Thyroid gland (tissue), 4 donors: ENCODE measurements around the gene EMID1. TPM values are rescaled to one million over a fixed set of nuclear protein-coding genes. Genes with fewer than 3 reads are reported as not detected.

Experiments
- DNase-seq, 2 donors: peaks; one replicate each; pipeline ENCODE4 v3.0.0-alpha.2; 2019
- H3K27ac ChIP-seq, 3 donors: fragments of 200-600 bp; sonication (generic); 1 replicate in 2 of 3; 2 replicates in 1 of 3; pipeline ENCODE4 v1.5.1; 2016 to 2019; ENCODE audit warnings: mild to moderate bottlenecking in 1 of 3, moderate library complexity in 1 of 3
- H3K27me3 ChIP-seq: fragments of 200-600 bp; sonication (generic); one replicate; pipeline ENCODE4 v1.5.1; 2019
- H3K36me3 ChIP-seq, 2 donors: fragments of 200-600 bp; sonication (generic); one replicate each; pipeline ENCODE4 v1.5.1; 2016 to 2019
- H3K4me1 ChIP-seq, 2 donors: fragments of 200-600 bp; sonication (generic); one replicate each; pipeline ENCODE4 v1.5.1; 2017 to 2019
- H3K4me3 ChIP-seq, 3 donors: fragments of 200-600 bp; sonication (generic); replicated peaks in 1 of 3; 1 replicate in 2 of 3; 2 replicates in 1 of 3; pipeline ENCODE4 v1.5.1; 2016; ENCODE audit warnings: mild to moderate bottlenecking in 1 of 3
- H3K9me3 ChIP-seq: fragments of 200-600 bp; sonication (generic); one replicate; pipeline ENCODE4 v1.5.1; 2017
- POLR2A ChIP-seq, 2 donors: fragments of 450-650 bp; IDR thresholded peaks; one replicate each; pipeline ENCODE4 v1.6.1; 2017; ENCODE audit warnings: antibody characterized with exemption in 2 of 2, mild to moderate bottlenecking in 2 of 2, moderate library complexity in 1 of 2
- WGBS, 2 donors: methylation state at CpG; one replicate each; pipeline ENCODE4 v1.1.5; 2017; 5-methylcytosine and 5-hydroxymethylcytosine counted together
- intact Hi-C: fragments of 100-400 bp; cut with DNase I; formaldehyde crosslinking; loops from one replicate; pipeline ENCODE4 v1.15.1; 2023
- total RNA-seq, 4 donors: library from RNA; depleted of rRNA; stranded (reverse); fragments of >200 nt; gene quantifications; one replicate each; pipeline ENCODE4 v1.2.3, GENCODE V29; 2016
- TF ChIP-seq, protein P1 (sequence below), 6 experiments: fragments of 200-600 bp in 3 of 6; fragments of 450-650 bp in 3 of 6; sonication (generic) in 3 of 6; IDR thresholded peaks; one replicate each; pipeline ENCODE4 v1.5.1; 2016 to 2019; ENCODE audit warnings: antibody characterized with exemption in 6 of 6, mild to moderate bottlenecking in 2 of 6, inconsistent platforms in 1 of 6, moderate library complexity in 1 of 6

EMID1 gene
- total RNA-seq, 4 donors from 2014 or later: 14.0 to 55.9 (median 19.0) TPM

DNA sequence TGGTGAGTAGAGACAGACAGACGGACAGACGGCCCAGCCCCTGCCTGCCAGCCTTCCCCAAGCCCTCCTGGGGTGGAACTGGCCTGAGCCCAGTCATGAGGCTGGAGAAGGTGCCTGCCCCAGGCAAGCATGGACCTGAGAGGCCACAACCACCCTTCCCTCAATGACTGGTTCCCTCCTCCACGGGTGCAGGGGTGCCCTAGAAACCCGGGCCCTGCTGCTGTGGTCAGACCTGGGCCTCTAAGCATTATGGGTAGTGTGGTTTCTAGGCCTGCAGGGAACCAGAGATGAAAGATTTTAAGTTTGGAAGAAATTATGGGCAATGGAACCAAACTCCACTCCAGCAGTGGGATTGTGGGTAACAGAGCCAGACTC is 48.6 kb downstream of the EMID1 start:
- TF ChIP-seq, protein P1, sequence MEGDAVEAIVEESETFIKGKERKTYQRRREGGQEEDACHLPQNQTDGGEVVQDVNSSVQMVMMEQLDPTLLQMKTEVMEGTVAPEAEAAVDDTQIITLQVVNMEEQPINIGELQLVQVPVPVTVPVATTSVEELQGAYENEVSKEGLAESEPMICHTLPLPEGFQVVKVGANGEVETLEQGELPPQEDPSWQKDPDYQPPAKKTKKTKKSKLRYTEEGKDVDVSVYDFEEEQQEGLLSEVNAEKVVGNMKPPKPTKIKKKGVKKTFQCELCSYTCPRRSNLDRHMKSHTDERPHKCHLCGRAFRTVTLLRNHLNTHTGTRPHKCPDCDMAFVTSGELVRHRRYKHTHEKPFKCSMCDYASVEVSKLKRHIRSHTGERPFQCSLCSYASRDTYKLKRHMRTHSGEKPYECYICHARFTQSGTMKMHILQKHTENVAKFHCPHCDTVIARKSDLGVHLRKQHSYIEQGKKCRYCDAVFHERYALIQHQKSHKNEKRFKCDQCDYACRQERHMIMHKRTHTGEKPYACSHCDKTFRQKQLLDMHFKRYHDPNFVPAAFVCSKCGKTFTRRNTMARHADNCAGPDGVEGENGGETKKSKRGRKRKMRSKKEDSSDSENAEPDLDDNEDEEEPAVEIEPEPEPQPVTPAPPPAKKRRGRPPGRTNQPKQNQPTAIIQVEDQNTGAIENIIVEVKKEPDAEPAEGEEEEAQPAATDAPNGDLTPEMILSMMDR (IDR thresholded peaks at IDR 0.05): no peak
- TF ChIP-seq POLR2A (IDR thresholded peaks at IDR 0.05): no peak
- Histone ChIP-seq H3K27me3 (no peaks in the 10 kb centered on the region), H3K4me1 (no peaks in the 10 kb centered on the region), H3K36me3 (no peaks in the 10 kb centered on the region), H3K4me3 (no peak overlapping the region), H3K9me3 (no peaks in the 10 kb centered on the region), H3K27ac (no peak overlapping the region)
- DNase-seq: no peak
- intact Hi-C loops: no loop called here
- 68 to 70% methylated on average over 4 of the region's 4 CpGs for WGBS, 2 donors

DNA sequence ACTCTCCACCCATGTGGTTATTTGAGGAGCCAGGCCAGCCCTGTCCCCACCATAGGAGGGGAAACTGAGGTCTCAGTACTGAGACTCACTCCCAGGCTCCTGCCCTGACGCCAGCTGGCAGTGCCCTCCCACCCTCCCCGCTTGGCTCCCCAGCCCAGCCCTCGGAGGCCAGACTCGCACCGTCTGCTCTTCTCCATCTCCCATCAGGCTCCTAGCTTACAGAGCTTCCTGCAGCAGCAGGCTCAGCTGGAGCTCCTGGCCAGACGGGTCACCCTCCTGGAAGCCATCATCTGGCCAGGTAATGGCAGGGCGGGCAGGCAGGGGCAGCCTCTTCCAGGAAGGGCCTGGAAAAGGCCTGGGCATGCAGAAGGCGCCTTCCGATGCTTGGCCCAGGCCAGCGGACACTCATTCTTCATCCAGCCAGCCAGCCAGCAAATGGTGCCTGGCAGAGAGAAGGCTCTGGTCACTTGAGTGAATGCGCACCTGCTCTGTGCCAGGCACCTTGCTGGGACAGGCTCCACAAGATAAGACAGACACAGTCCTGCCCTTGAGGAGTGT is 49.4 kb downstream of the EMID1 start:
- no peaks in the 10 kb centered on the region for H3K4me1 ChIP-seq
- H3K4me3 ChIP-seq: no peak overlapping the region
- no peaks in the 10 kb centered on the region for H3K36me3 ChIP-seq
- DNase-seq: no peak
- WGBS, 2 donors: 97 to 99% methylated on average over 11 of the region's 11 CpGs
- intact Hi-C loops: no loop called here
- no peak overlapping the region for H3K27ac ChIP-seq
- TF ChIP-seq, protein P1 (IDR thresholded peaks at IDR 0.05): no peak
- TF ChIP-seq POLR2A (IDR thresholded peaks at IDR 0.05): no peak
- no peaks in the 10 kb centered on the region for H3K9me3 ChIP-seq
- H3K27me3 ChIP-seq: no peaks in the 10 kb centered on the region

DNA sequence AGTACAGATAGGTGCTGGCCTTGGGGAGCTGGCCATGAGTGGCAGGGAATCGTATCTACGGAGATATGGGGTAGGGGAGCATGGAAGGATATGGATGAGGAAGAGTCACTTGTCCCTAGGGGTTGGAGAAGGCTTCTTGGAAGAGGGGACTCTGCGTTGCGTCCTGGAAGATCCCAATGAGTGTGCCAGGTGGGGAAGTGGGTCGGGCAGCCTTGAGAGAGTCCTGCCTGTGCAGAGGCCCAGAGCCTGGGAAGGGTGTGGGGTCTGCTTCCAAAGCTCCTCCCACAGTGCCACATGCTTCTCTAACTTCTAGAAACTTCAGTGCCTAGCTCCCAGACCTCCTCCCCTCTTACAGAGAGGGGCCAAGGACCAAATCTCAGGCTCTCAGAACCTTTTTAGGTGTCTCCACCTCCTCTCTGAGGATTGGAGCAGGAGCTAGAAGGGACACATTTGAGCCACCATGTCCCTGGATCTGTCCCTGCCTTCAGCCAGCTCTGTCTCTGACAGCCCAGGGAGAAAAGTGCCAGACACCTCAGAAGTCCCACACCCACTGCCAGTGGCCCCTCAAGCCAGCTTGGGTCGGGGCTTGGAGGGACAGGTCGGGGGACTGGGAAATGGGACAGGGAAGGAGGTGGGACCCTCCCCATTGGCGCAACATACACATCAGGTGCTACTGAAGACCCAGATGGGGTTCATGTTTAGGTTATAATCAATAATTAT is 51.1 kb downstream of the EMID1 start:
- TF ChIP-seq, protein P1 (IDR thresholded peaks at IDR 0.05): no peak
- no peak for TF ChIP-seq POLR2A (IDR thresholded peaks at IDR 0.05)
- no peak overlapping the region for H3K4me3 ChIP-seq
- H3K27ac ChIP-seq: no peak overlapping the region
- no peaks in the 10 kb centered on the region for H3K4me1 ChIP-seq
- H3K27me3 ChIP-seq: no peaks in the 10 kb centered on the region
- no peaks in the 10 kb centered on the region for H3K9me3 ChIP-seq
- no peaks in the 10 kb centered on the region for H3K36me3 ChIP-seq
- DNase-seq: no peak
- intact Hi-C loops: no loop called here
- 88 to 93% methylated on average over 8 of the region's 8 CpGs for WGBS, 2 donors

DNA sequence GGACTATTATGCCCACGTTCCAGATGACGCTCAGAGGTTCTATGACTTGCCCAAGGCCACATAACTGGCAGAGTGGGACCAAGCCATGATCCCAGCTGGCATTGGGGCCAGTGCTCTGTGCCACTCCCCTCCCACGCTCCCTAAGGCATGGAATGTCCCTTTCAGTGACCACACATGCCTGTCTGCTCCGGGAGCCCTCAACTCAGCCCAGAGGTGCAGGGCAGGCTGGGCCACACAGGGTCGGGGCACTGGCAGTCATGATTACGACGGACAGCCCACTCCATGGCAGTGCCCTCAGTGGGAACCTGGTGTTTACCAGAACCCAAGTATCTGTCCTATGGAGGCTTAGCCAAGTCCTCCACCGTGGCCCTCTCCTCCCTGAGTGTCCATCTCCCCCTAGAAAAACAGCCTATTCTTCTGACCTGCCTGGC is 52.1 kb downstream of the EMID1 start:
- no peak overlapping the region for H3K4me3 ChIP-seq

More for the DNA sequence above, 52.1 kb downstream of the EMID1 start:
- H3K9me3 ChIP-seq: no peaks in the 10 kb centered on the region
- no peak for TF ChIP-seq POLR2A (IDR thresholded peaks at IDR 0.05)
- TF ChIP-seq, protein P1 (IDR thresholded peaks at IDR 0.05): no peak
- intact Hi-C loops: no loop called here
- H3K36me3 ChIP-seq: no peaks in the 10 kb centered on the region
- WGBS, 2 donors: 82 to 93% methylated on average over 3 to 8 of the region's 8 CpGs
- no peak for DNase-seq
- H3K27ac ChIP-seq: no peak overlapping the region
- H3K4me1 ChIP-seq: no peaks in the 10 kb centered on the region
- H3K27me3 ChIP-seq: no peaks in the 10 kb centered on the region
